GM18508 (cell line): Measurements from ENCODE around the gene SP140L.
"Not testable (repeated sequence)": the region's sequence is repeated elsewhere in the genome, so short reads cannot be mapped to it uniquely, and the experiment has no call there.

Experiments used
- ATAC-seq: cut with Tn5 transposase; IDR thresholded peaks from one replicate; pipeline ENCODE4 v1.9.1; 2021; ENCODE audit warnings: moderate number of reproducible peaks; ENCODE audit not compliant: insufficient read depth, unreplicated experiment

The SP140L gene

GRCh38 chr2:230326453-230327417 is at the start of gene SP140L:
Gene SP140L (plus strand): TSS chr2:230327193. CDS start chr2:230327270, 77 bp downstream.
- peak; percentile 66 for ATAC-seq

- ATAC-seq, result no peak
Measured at GRCh38 chr2:230282936-230283335, 44.1 kb upstream of the SP140L start.

GRCh38 chr2:230286048-230286447 is 40.9 kb upstream of the SP140L start:
- ATAC-seq, result no peak

- not testable (repeated sequence) for ATAC-seq
Measured at GRCh38 chr2:230289311-230289710, 37.7 kb upstream of the SP140L start.

- ATAC-seq, result no peak
Measured at GRCh38 chr2:230295192-230295591, 31.8 kb upstream of the SP140L start.

- ATAC-seq, result no peak
Measured at GRCh38 chr2:230296917-230297316, 30.1 kb upstream of the SP140L start.

GRCh38 chr2:230299618-230300017 is 27.4 kb upstream of the SP140L start:
- ATAC-seq, result no peak

- ATAC-seq, result no peak
Measured at GRCh38 chr2:230305416-230306275, 21.3 kb upstream of the SP140L start.

- ATAC-seq, result no peak
Measured at GRCh38 chr2:230306474-230306873, 20.5 kb upstream of the SP140L start.

- ATAC-seq, result no peak
Measured at GRCh38 chr2:230307485-230307884, 19.5 kb upstream of the SP140L start.

- no peak for ATAC-seq
Measured at GRCh38 chr2:230308402-230309000, 18.5 kb upstream of the SP140L start.

- ATAC-seq, result not testable (repeated sequence)
Measured at GRCh38 chr2:230310792-230311191, 16.2 kb upstream of the SP140L start.

- ATAC-seq, result not testable (repeated sequence)
Measured at GRCh38 chr2:230311634-230312033, 15.4 kb upstream of the SP140L start.

GRCh38 chr2:230312638-230313037 is 14.4 kb upstream of the SP140L start:
- ATAC-seq, result no peak

- ATAC-seq, result no peak
Measured at GRCh38 chr2:230317366-230317765, 9.6 kb upstream of the SP140L start.

GRCh38 chr2:230318190-230319121 is 8.5 kb upstream of the SP140L start:
- ATAC-seq, result no peak

- ATAC-seq, result peak; percentile 84
Measured at GRCh38 chr2:230319211-230319862, 7.7 kb upstream of the SP140L start.

GRCh38 chr2:230321031-230321430 is 6.0 kb upstream of the SP140L start:
- no peak for ATAC-seq
